GM21576 (cell line): ENCODE measurements around the gene SNAI1.
"Not testable (repeated sequence)": the region's sequence is repeated elsewhere in the genome, so short reads cannot be mapped to it uniquely, and the experiment has no call there.

Source experiments
- ATAC-seq: cut with Tn5 transposase; IDR thresholded peaks from one replicate; pipeline ENCODE4 v1.9.1; 2021; ENCODE audit warnings: mild to moderate bottlenecking, moderate library complexity; ENCODE audit not compliant: unreplicated experiment

SNAI1 gene

DNA sequence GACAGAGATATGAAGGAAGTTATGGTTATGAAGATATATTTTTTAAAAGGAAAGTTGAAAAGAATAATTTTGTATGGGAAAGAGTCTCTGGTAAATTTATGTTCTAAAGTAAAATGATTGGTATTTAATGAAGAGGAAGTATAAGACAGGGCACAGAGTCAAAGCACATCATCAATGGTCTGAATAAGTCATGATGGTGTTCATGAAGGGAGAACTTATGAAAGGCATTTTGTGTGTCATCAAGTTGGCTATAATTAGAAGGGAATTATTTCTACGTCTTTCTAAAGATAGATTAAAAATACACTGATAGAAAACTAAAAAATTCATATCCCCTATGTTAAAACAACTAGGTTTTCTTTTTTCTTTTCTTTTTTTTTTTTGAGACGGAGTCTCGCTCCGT is 21.4 kb upstream of the SNAI1 start:
- ATAC-seq, result no peak

GRCh38 chr20:49964964-49965780 is 17.6 kb upstream of the SNAI1 start:
- ATAC-seq, result no peak

DNA sequence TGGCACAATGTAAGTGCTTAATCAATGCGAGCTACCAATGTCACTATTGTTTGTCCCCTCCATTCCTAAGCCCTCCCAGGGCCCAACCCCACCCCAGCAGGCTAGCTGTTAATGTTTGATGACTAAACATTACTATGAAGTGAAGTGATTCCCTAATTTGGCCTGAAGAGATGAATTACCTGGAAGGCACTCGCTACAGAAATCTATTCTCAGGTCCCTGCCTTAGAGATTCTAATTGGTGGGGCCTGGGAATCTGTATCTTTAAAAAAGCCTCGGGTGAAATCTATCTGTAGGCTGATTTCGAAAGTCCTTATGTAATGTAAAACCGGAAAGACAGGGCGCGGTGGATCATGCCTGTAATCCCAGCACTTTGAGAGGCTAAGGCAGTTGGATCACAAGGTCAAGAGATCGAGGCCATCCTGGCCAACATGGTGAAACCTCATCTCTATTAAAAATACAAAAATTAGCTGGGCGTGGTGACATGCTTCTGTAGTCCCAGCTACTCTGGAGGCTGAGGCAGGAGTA is 16.9 kb upstream of the SNAI1 start:
- ATAC-seq, result no peak

DNA sequence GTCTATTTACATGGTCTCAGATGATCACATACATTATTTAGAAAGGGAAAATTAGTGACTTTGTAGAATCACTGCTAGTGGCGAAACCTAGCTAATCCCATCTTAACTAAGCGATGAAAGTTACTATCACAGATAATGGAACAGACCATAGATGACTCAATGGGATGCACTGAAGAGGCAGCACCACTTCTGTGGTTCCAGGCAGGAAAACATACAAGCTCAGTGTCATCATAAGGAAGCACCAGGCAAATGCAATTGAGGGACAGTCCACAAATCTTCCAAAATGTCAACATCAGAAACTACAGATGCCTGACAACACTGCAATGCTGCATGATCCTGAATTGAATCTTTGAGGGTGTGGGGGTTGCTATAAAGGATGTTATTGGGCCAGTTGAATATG is 15.9 kb upstream of the SNAI1 start:
- ATAC-seq, result no peak

DNA sequence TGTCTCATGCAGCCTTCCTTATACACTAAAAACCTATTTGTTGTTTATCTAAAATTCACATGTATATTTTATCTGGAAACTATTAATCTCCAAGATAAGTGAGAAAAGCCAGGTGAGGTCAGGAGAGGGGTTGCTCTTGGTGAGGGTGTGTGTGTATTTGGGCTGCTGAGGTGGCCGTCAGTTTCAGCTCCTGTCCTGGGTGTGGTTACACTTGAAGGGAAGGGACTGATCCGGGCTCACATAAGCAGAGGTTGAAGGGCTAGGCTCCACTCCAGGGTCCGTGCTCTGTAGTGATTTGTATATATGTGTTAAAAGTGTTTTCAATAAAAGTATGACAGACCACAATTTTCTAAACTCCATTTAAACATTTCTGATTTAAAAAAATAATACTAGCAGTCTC is 13.5 kb upstream of the SNAI1 start:
- no peak for ATAC-seq

DNA sequence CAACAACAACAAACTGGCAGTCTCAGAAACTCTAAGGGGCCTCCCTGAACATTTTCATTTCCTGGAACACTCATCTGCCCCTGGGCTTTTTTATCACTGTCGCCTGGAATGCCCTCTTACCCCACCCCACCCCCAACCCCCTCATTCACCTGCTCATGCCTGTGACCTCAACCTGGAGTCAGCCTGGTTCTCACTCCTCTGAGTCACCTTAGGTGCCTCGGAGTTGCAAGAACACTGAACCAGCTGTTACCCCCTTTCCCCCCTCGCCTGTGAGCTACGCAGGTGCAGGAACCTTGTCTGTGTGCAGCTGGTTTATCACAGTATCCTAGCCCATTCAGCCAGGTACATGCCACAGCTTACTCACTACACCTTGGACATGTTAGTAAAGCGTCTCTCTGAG is 12.8 kb upstream of the SNAI1 start:
- no peak for ATAC-seq

GRCh38 chr20:49970498-49970897 is 12.3 kb upstream of the SNAI1 start:
- no peak for ATAC-seq

DNA sequence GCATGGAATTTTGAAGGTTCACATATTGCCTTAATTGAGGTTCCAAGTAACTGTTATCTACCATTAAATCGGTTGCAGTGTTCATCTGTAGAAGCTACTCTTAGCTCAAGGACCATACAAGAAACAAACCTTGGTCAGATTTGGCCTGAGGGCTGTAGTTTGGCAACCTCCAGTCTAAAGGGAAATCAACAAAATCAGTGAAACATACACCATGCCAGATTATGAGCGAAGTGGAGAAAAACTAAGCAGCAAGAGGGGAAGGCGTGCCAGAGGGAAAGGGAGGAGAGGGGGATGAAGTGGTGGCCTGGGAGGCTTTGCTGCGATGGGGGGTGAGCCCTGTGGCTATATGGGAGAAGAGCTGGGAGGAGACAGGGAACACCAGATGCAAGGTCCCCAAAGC is 8.8 kb upstream of the SNAI1 start:
- no peak for ATAC-seq

DNA sequence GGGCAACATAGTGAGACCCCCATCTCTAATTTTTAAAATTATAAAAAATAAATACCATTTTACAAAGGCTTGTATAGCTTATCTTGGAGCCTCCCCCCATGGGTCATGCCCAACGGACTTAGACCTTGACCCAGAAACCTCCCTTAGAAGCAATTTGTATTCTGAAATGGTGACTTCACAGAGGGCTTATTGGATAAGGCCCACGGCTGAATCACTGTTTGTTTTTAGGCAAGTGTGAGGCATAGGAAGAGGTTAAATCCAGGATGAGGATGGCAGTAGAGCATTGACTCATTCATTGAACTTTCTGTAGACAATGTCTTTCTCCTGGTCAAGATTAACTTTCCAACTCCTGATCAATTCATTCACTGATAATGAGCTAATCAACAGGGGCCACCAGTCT is 6.2 kb upstream of the SNAI1 start:
- no peak for ATAC-seq

- not testable (repeated sequence) for ATAC-seq
These were observed 5.0 kb upstream of the SNAI1 start for GRCh38 chr20:49977740-49978139.

GRCh38 chr20:49978685-49979029 is 4.1 kb upstream of the SNAI1 start:
- no peak for ATAC-seq

DNA sequence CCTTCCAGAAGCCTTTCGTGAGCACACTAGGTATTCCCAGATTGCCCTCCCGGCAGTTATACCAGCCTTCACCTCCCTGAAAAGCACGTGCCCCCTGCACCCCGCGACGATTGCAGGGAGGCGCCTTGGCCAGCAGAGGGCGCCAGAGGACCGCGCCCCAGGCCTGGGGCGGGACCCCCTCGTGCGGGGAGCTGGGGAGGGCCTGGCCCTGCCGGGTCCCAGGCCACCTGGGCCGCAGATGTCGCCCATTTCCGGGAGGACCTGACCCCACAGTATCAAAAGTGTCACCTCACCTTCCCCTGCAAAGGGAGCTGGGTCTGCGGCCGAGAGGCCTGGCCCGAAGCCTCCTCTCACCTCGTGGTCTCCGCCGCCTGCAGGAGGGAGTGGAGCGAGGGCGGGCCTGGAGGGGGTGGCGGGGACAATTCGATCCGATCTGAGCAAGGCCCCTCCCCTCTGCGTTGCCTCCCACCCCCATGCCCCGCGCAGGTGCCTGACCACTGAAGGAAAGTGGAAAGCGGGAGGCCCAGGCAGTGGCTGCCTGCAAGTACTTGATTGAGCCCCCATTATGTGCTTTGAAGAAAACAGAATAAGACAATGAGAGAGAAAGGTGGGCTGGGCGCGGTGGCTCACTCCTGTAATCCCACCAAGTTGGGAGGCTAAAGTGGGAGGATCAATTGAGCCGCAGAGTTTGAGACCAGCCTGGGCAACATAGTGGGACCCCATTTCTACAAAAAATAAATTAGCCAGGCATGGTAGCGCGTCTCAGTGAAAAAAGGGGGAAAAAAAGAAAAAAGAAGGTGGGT is 3.5 kb upstream of the SNAI1 start:
- no peak for ATAC-seq

- no peak for ATAC-seq
These were observed 2.4 kb upstream of the SNAI1 start for GRCh38 chr20:49980140-49981008.

GRCh38 chr20:49981218-49982071 is 1.3 kb upstream of the SNAI1 start:
- ATAC-seq, result no peak

- ATAC-seq, result no peak
These were observed 771 bp upstream of the SNAI1 start for GRCh38 chr20:49982072-49982345.

DNA sequence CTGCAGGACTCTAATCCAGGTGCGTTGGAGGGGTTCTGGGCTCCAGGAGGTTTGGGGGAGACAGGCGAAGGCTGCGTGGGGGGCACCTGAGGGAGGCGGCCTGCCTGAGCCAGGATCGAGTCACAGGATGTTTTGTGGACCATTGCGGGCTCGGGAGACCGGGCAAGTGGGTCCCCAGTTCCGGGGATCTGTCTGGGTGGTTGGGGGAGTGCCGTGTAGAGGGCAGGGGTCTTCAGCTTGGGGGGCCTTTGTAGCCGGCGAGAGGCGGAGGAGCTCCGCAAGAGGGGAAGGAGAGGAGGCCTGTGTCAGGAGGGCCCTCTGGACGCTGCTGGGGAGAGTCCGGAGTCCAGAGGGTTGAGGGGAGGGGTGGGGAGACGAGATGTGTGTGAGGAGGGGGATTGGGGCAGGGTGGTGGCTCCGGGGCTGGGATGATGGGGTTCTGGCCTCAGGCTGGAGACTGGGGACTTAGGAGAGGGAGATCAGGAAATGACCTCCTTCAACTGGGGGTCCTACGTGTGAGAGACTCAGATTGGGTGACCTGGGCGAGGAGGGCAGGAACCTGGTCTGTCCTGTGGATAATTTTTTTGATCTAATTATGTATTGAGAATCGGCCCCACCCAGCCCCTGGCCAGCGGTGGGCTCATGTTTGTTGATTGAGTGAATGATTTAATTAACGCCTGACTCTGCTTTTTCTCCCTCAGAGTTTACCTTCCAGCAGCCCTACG is 505 bp downstream of the SNAI1 start:
- ATAC-seq, result no peak

- no peak for ATAC-seq
These were observed 1.1 kb downstream of the SNAI1 start for GRCh38 chr20:49983848-49984408.

DNA sequence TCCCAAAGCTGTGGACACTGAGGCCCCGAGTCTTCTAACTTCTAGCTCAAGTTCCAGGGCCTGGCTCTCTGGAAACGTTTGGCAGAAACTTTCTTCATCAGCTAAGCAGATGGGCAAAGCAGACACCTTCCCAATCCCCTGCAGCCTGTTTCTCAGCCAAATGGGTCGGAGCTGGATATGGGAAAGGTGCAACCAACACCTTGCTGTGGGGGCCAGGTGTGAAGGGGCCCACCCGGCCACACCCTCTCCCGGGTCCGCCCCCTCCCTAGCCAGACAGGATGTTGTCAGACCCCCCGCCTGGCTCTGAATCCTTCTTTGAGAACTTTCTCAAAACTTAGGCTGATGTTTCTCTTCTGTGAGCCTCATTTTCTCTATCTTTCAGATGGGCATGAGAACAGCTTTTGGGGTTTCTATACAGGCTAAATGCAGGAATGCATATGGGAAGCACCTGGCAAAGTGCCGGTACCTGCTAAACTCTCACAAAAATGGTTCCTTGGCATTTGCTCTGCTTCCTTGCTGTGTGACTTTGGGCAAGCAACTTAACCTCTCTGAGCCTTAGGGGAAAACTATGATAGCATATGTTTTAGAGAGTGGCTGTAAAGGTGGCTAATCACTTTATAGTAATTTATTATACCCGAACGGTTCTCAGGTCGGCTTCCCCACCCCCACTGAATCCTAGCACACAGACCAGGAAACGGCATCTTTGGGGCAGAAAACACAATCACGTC is 1.8 kb downstream of the SNAI1 start:
- no peak for ATAC-seq

- no peak for ATAC-seq
These were observed 2.4 kb downstream of the SNAI1 start for GRCh38 chr20:49985157-49985556.
